Caki2 (cell line): ENCODE results near the gene DOCK7. TPM values are rescaled to one million over a fixed set of nuclear protein-coding genes. Genes with fewer than 3 reads are reported as not detected.
"Not testable (repeated sequence)": the region's sequence is repeated elsewhere in the genome, so short reads cannot be mapped to it uniquely, and the experiment has no call there.

Source experiments
- DNase-seq: peaks from one replicate; pipeline ENCODE4 v3.0.0-alpha.2; 2015; ENCODE audit warnings: low read depth
- in situ Hi-C: cut with HindIII; loops from 2 replicates; pipeline ENCODE4 v1.10.0; 2016; ENCODE audit warnings: low sequenced_read_pairs, low pct_unique_long_range_greater_than_20kb, mixed read lengths
- total RNA-seq: library from RNA; depleted of rRNA; stranded (reverse); fragments of >200 nt; shearing (Covaris generic); gene quantifications from 2 replicates; pipeline ENCODE4 v1.2.3, GENCODE V29; 2014; ENCODE audit warnings: low replicate concordance

DOCK7 gene
- total RNA-seq, 1 experiment from 2014 or later, result 22.9 TPM

DNA sequence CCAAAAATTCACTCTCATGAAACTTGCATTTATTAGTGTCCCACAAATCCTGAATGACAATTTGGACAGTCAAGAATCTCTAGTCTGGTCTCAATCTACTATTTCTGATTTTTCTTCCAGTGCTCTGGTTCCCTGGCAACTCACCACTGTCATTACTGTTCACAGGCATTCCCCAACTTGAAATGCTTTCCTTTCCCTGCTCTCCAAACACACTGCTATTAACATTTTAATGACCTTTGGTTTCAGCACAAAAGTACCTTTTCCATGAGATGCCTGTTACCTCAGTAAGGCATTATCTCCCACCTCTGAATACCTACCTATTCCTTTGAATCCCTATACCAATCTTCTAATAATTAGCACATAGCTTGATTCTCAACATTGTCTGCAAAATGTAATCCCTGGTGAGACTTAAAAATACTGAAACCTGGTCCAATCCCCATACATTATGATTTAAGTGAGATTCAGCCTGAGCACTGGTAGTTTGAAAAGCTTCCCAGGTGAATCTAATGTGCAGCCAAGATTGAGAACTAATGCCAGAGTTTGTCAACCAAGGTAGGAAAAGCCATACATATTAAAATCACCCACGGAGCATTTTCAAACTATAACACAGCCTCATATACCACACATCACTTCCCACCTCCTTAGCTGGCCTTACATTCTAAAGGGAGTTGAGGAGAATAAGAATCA lies 102.6 kb downstream of the DOCK7 start:
- no peak for DNase-seq
- in situ Hi-C loops, result no loop called here

DNA sequence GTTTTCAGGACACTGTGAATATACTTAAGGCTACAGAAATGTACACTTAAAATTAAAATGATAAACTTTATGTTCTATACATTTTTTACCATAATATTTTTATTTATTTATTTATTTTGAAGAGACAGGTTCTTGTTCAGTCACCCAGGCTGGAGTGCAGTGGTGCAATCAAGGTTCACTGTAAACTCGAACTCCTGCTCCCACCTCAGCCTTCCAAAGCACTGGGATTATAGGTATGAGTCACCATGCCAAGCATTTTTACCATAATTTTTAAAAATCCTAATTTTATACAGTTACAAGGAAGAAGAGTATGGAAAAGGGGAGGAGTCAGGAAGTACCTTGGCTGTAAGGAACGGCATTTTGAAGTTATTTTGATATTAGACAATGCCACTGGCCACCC lies 114.5 kb downstream of the DOCK7 start:
- in situ Hi-C loops, result no loop called here
- no peak for DNase-seq

DNA sequence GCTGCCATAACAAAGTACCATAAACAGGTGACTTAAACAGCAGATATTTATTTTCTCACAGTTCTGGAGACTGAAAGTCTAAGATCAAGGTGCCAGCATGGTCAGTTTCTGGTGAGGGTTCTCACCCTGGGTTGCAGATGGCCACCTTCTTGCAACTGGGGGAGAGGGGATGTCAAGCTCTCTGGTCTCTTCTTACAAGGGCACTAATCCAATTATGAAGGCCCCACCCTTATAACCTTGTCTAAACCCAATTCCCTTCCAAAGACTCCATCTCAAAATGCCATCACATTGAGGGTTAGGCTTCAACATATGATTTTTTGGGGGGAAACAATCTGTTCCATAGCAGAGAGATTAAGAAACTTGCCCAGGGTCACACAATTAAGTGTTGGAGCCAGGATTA lies 115.7 kb downstream of the DOCK7 start:
- DNase-seq, result no peak
- in situ Hi-C loops, result no loop called here

DNA sequence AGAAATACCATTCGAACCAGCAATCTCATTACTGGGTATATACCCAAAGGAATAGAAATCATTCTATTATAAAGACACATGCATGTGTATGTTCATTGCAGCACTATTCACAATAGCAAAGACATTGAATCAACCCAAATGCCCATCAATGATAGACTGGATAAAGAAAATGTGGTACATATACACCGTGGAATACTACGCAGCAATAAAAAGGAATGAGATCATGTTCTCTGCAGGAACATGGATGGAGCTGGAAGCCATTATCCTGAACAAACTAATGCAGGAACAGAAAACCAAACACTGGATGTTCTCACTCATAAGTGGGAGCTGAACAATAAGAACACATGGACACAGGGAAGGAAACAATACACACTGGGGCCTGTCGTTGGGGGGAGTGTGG lies 116.7 kb downstream of the DOCK7 start:
- DNase-seq, in situ Hi-C loops: not testable (repeated sequence)

DNA sequence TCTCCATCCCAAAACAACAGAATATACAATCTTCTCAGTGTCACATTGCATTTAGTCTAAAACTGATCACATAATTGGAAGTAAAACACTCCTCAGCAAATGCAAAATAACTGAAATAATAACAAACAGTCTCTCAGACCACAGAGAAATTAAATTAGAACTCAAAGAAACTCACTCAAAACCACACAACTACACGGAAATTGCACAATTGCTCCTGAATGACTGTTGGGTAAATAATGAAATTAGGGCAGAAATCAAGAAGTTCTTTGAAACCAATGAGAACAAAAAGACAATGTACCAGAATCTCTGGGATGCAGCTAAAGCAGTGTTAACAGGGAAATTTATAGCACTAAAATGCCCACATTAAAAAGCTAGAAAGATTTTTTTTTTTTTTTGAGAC lies 120.3 kb downstream of the DOCK7 start:
- in situ Hi-C loops, DNase-seq: not testable (repeated sequence)

DNA sequence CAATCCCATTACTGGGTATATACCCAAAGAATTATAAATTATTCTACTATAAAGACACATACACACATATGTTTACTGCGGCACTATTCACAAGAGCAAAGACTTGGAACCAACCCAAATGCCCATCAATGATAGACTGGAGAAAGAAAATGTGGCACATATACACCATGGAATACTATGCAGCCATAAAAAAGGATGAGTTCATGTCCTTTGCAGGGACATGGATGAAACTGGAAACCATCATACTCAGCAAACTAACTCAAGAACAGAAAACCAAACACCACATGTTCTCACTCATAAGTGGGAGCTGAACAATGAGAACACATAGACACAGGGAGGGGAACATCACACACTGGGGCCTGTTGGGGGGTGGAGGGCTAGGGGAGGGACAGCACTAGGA lies 121.0 kb downstream of the DOCK7 start:
- in situ Hi-C loops, result not testable (repeated sequence)

DNA sequence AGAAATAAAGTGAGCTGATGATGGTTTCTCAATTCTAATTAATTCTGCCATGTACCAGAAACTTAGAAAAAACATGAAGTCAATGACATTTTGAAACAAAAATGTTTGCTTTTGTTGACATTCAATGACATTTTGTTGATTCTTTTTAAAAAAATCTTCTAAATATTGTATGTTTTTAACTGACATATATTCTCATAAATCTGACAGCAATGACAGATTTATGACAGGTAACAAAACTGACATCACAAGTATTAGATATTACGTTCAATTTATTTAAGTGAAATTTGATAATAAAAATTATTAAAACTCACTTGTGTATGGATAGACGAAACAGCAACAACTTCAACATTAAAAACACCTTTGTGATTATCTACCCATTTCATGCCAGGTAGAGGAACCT lies 126.9 kb downstream of the DOCK7 start:
- in situ Hi-C loops, result no loop called here

More for the DNA sequence above, 121.0 kb downstream of the DOCK7 start:
- DNase-seq, result not testable (repeated sequence)

DNA sequence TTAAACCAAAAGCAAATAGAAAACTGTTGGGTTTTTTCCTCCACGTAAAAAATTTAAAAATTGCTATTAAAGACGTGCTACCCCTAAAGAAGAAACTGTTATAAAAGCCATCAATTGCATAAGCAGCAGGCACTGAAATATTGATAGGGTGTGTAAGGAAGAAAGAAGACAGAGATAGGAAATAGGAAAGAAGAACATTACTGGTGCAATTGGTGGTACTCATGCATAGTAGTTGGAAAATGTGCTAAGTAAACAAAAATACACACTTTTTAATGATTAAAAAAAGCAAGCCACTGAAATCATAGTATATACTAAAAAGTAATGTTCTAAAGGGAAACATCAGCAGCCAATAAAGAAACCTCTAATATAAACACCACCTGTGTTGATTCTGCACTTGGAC lies 143.6 kb downstream of the DOCK7 start:
- in situ Hi-C loops, result no loop called here
- DNase-seq, result no peak

More for the DNA sequence above, 126.9 kb downstream of the DOCK7 start:
- DNase-seq, result no peak

DNA sequence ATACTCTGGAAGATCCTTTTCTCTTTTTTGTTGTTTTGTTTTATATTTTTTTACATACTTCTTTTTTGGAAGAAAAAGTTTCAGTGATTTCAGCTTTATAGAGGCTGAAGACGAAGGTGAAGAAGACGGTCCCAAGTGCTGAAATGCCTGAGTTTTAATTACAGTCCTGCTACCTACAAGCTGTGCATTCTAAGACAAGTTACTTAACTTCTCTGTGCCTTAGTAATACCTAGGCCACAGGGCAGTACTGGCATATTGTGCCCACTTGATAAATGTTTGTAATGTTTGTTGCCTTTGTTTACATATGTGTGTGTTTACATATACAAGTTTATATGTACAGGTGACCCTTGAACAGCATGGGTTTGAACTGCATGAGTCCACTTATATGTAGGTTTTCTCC lies 147.1 kb downstream of the DOCK7 start:
- in situ Hi-C loops, result no loop called here
- DNase-seq, result no peak

DNA sequence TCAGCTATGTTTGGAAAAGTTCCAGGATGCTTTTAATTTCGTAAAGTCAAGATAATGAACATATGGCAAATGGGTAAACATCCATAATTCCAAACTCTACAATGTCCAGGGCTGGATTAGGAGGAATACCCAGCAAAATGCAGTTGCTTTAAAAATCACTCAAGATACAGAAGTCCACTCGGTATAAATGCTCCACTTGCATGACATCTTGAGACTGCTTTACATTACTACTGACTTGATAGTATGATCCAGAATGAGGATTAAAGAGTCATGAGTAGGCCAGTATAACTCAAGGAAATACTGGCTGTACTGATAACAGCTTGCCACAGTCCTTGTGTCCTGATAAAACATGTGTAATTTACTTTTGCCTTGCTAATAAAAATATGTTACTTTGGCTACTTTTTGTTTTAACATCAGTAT lies 149.1 kb downstream of the DOCK7 start:
- no peak for DNase-seq
- in situ Hi-C loops, result no loop called here

DNA sequence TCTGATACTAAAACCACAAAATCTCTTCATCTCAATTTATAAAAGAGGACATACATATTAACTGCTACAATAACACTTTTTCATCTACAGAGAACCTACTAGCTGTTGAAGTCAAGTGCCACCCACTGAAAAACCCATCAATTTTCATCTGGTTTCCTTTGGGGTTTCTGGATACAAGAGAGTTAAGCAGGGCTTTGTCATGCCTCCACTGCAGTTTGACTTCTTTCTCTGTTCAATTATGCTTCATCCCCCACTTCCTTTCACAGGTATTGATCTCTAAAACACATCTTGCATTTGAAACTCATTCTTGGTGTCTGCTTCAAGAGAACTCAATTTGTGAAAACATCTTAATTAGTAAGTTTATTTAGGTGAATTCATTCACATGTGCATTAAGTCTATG lies 151.3 kb downstream of the DOCK7 start:
- in situ Hi-C loops, result no loop called here
- DNase-seq, result no peak

DNA sequence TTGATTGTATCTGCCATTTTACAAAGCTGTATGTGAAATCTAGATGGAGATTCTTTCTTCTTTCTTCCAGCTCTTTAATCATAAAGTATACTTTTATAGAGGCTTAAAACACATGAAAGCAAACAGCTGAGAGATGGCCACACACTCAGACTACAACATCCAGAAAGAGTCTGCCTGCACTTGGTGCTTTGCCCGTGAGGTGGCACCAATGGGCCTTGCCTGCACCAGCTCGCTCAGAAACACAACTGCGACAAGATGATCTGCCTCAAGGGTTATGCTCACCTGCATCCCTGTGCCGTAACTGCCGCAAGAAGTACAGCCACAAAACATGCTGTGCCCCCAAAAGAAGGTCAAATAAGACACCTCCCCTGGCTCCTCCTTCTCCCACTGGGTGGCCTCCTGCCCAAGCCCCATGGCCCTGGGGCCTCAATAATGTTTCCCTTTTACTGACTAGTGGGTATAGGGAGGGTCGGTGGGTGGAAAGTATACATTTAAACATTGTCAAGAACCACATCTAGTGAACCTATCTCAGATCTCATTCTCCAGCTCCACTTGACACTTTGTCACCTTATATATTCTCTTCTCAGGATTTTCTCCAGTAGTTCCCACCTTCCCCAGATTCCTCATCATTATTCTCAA lies 157.6 kb downstream of the DOCK7 start:
- DNase-seq, result peak; percentile 21
- in situ Hi-C loops, result no loop called here

DNA sequence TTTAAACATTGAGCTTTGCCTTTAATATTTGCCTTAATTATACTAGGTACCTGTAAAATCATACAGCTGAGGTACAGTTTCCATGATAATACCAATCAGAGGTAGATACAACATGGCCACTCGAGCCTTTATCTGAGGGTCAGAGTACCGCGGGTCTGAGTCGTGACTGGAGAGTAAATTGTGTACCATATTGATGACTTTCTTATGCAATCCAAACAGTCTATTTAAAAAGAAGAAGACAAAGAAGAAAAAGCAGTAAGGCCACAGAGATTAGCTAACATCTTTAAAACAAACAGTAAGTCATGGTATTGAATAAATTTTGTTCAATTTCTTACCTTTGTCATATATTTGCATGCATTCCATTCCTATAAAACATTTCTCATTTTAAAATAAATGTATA lies 159.0 kb downstream of the DOCK7 start:
- no peak for DNase-seq
- in situ Hi-C loops, result no loop called here

DNA sequence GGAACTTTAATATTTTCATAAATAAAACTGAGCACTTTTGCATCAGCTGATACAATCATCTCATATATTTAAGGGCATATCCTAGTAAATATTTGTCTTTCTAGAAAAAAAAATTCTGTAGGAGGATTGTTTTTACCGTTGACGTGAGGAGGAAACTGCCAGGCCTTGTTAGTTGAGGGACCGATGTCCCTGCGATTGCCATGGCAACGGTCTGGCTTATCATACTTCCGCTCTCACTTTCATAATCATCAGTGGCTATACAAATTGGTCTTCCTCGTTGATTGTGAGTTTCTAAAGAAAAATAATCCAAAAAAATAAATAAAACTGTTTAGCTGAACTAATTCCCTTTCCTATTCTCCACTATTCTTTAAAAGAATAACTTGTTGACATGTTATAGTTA lies 160.2 kb downstream of the DOCK7 start:
- in situ Hi-C loops, result no loop called here
- no peak for DNase-seq

DNA sequence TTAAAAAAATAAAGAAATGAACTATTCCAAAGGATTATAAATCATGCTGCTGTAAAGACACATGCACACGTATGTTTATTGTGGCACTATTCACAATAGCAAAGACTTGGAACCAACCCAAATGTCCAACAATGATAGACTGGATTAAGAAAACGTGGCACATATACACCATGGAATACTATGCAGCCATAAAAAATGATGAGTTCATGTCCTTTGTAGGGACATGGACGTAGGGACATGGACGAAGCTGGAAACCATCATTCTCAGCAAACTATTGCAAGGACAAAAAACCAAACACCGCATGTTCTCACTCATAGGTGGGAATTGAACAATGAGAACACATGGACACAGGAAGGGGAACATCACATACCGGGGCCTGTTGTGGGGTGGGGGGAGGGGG lies 160.8 kb downstream of the DOCK7 start:
- in situ Hi-C loops, DNase-seq: not testable (repeated sequence)

DNA sequence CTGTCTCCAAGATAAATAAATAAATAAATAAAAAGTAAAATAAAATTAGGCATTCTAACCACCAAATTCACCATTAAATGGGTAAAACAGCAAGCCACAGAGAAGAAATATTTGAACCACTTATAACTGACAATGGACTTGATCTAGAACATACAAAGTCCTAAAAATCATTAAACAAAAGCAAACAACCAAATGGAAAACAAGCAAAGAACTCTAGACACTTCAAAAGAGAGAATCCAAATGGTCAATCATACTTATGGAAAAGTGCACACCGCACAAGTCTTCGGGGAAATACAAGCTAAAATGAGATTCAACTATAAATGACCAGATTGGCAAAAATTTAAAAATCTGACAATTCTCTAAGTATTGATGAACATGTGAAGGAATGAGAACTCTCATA lies 164.3 kb downstream of the DOCK7 start:
- in situ Hi-C loops, result no loop called here
- DNase-seq, result no peak

DNA sequence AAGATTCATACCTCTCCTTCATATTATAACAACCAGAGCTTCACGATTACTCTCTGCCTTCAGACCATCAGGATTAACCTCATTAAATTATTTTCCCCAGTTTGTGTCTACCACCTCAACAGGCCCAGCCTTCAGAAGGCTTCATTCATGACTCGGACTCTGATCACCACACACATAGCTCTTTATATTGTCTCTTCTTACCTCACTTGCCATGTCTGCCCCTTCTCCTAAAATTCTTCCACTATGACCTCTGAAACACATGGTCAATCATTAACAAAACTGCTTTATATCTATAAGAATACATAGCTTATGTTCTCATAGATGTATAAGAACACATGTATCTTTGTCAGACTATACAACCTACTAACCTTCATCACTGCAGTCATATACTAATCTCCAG lies 171.6 kb downstream of the DOCK7 start:
- in situ Hi-C loops, result no loop called here
- no peak for DNase-seq

DNA sequence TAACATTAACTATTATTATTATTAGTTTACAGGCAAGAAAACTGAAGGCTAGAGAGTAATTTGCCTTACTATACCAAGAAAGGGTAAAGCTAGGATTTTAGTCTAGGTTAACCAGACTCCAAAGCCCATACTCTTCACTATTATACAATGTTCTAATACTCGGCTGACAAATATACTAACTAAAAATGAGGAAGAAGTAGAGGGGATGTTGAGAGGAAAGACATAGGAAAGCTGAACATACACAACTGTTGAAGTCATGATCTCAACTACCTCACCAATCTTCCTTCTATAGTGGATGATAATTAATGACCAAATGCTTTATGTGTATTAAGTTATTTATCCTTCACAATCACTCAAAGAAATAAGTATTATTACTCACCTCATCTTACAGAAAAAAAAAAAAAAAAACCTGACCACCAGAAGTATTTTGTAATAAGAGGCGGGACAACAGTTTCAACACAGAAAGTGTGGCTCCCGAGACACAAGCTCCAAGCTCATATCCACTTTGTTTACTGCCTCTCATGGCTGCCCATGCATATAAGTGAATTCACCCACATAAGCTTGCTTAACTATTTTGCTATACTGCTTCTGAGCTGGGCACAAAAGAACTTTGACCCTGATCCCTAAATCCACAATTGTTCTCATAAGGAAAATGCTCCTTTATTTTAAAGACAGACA lies 173.3 kb downstream of the DOCK7 start:
- peak; percentile 65 for DNase-seq
- in situ Hi-C loops, result no loop called here

DNA sequence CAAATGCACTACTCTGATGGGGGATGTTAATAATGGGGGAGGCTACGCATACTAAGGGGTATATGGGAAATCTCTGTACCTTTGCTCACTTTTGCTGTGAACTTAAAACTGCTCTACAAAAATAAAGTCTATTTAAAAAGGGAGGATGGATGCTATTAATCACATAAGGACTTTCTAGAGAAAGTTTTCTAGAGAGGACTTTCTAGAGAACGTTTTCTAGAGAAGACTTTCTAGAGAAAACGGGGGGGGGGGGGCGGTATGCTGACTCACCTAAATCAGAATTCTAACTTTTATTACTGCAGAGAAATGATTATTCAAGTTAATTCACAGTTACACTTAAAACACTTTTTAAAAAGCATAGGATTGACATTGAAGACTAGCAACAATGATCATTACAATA lies 175.2 kb downstream of the DOCK7 start:
- no peak for DNase-seq
- in situ Hi-C loops, result no loop called here
